Endometrium (tissue), 2 donors: ENCODE measurements around the gene ARHGAP6.

Source experiments
- FAIRE-seq: peaks from 2 replicates; lab custom pipeline; 2012; peaks lifted over from hg19 to GRCh38; lab: Jason Lieb, UNC
- donor health status: control.
- donor health status: control.

The ARHGAP6 gene

DNA sequence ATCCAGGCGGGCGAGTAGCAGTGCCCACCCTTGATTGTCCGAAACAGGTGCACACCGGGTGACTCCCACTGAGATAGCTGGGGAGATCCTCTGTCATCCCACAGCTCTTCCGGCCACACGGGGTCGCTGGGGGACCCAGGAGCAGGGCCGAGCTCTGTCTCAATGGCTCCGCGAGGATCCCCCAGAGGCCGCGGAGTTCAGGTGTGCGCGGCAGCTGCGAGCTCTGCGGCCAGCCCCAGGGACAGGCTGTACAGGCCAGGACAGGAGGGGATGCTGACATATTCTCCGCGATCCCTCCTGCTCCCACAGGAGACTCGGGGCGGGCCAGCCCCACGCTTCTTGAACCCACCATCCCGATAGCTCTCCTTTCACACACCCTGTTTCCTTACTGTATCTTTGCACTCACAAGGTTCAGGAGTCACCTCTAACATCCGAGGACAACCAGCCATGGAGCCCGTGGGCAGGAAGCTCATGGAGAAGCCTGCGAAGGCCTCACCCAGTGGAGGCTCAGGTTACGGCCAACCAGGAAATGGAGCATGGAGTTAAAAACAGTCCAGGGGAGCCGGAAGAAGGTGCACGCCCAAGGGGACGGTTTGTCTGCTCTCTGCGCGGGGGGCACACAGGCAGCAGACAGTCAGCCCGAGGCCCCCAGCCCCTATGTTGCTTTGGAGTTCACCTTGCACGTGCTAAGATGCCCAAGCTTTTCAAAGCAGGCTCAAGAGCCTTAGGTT lies 450.4 kb downstream of the ARHGAP6 start:
- no peak for FAIRE-seq

DNA sequence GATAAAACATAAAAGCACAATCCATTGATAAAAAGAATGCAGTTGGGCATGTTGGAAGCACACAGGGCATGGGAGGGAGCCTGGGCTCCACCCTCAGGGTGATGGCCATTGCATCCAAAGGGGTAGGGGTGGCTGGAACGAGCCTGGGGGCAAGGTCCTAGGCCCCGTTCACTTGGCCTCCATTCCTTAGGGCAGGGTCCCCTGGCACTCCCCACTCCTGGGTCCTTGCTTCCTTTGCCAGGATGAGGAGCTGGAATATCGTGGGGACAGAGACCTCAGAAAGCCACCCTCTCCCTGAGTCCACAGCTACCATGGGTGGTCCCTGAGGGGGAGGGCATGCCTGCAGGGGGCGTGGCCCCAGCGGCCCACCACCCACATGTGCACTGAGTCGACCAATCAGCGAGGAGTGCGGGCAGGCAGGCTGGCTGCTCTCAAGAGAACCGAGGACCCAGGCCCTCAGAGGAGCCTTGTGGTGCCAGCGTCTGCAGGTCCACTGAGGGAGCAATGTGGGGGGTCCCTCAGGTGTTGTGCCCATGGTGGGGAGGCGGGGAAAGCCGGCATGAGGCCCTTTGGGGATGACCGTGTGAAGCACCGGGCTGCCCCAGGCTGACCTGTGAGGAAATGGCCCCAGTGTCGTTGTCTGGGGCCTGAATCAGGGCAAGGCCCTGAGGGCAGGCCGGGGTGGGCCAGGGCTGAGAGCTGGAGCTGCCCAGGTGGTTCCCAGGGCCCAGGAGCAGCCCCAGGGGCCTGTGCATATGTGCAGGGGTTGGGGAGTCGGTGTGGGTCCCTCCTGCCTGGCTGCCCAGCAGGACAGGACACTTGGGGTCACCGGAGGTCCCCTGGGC lies 451.2 kb downstream of the ARHGAP6 start:
- FAIRE-seq: no peak

DNA sequence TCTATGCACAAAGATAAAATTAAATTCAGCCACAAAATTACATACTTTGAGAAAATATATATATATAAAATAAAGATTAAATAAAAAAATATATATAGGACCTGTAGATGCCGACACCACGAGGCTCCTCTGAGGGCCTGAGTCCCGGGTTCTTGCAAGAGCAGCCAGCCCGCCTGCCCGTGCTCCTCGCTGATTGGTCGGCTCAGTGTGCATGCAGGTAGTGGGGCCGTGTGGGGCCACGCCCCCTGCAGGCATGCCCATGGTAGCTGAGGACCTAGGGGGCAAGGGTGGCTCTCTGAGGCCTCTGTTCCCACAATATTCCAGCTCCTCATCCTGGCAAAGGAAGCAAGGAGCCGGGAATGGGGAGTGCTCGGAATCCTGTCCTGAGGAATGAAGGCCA lies 453.0 kb downstream of the ARHGAP6 start:
- no peak for FAIRE-seq

DNA sequence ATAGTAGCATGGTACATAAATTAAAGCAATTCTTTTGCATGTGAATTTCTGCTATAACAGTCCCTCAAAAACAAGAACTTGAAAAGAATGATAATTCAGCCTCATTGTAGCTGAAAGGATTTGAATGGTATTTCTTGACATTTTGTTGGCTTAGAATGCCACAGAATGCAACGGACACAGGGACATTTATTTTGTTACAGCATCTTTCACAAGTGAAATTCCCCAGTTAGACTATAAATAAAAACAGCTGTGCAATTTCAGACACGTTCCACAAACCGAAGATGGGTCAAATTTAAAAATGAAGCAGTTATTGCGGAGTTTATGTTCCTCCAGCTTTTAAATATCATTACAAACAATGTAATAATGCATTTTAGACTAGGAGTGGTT lies 455.3 kb downstream of the ARHGAP6 start:
- no peak for FAIRE-seq

DNA sequence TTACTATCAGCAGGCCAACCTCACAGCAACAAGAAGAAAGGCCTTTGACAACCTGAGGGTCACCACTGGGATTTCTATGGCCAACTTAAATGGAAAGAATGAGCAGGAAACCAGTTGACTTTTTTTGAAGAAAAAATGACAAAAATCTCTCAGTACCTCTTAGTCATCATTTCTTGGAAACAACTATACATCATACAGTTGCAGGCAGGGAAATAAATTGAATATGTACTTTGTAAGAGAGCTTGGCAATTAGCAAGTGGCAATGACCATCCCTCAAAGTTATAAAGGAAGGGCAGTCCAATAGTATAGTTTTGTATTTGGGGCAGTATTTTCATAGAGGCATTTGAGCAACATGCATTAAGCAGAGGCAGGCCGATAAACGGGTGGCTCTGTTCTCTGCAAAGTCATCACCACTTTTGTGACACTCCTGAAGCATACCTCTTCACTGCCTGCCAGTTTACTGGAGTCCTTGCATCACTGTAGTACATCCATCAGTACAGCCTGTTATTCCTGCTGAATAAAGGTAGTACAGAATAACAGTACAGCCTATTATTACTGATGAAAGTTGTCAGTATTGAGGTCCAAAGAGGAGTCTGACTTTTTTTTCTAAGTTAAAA lies 455.8 kb downstream of the ARHGAP6 start:
- no peak for FAIRE-seq

DNA sequence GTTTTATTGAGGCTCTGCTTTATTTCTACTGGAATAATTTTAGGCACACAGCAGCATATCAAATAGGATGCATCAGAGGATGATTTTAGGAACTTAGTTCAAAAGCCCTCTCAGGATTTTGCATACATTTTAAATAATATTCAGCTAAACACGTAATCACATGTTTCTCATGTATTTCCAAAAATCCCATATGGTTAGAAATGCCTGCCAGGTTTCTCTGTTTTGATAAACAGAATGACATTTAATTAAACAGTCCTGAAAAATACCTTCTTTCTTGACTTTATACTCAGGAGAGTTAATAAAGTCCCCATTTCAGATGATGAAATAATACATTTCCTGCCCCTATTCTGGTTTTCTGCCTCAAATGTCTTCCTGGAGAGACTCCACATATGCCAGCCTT lies 459.0 kb downstream of the ARHGAP6 start:
- FAIRE-seq: no peak

DNA sequence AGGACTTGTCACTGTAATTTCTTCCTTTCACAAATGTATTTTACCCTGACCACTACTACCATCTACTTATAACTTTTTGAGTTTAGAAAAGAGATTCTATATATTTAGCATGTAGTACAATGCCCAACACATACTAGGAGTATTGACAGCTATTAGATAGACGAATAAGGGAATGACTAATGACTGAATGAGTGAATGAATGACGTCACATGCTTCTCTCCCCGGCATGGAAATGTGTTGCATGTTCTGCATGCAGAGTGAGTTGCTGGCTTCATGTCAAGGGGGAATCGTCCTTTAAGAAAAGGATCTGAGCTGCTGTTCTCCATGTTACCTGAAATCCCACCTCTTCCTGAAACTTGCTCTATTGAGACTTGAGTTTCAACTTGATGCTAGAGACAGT lies 459.9 kb downstream of the ARHGAP6 start:
- FAIRE-seq: no peak

DNA sequence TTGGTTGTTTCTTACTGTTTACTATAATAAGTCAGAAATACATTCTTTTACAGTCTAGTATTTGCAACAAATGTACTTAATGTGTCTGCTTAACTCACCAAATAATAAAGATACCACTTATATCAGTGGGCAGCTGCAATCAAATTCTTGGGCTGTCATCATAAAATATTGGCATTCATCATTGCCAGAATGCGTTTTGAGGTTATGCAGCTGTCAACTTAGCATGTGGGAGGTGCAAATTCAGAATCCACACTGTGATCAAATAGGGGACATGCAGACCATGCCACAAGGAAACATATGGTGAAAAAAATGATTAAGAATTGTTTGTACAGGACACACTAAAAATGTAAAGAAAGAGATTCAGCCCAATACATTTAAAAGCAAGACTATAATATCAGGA lies 468.0 kb downstream of the ARHGAP6 start:
- no peak for FAIRE-seq

DNA sequence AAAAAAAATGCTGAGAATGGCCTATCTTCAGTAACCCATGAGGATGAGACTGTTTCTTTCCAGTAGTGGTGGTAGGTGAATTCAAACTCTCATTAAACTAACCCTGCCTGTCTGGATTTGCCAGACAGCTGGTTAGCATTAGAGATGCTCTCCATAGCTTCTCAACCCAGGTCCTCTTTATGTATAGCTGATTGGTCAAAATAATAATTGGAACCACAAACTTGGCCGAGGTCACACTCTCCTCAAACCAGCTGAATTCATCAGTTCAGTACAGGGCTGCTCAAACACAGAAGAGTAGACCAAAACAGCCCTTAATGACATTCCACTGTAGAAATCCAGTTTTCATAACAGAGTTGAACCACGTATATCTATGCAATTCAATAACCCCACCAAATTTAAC lies 469.2 kb downstream of the ARHGAP6 start:
- no peak for FAIRE-seq

DNA sequence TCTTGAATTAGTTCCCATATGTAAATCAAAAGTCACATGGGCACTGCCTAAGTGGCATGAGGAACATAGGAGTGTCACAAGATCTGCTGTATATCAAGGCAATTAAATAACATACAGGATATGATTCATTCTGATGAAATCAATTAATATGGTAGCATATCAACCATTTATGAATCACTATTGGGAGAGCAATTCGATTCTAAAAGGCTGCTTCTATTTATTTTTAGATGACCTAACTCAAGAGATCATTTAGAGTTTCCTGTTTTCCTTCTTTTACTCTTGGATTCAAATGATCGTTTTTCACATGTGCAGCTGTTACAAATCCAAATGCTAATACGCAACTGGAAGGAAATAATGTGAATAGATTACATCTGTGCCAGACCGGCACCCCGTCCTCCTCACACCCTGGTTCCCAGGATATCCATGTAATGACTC lies 472.7 kb downstream of the ARHGAP6 start:
- no peak for FAIRE-seq

DNA sequence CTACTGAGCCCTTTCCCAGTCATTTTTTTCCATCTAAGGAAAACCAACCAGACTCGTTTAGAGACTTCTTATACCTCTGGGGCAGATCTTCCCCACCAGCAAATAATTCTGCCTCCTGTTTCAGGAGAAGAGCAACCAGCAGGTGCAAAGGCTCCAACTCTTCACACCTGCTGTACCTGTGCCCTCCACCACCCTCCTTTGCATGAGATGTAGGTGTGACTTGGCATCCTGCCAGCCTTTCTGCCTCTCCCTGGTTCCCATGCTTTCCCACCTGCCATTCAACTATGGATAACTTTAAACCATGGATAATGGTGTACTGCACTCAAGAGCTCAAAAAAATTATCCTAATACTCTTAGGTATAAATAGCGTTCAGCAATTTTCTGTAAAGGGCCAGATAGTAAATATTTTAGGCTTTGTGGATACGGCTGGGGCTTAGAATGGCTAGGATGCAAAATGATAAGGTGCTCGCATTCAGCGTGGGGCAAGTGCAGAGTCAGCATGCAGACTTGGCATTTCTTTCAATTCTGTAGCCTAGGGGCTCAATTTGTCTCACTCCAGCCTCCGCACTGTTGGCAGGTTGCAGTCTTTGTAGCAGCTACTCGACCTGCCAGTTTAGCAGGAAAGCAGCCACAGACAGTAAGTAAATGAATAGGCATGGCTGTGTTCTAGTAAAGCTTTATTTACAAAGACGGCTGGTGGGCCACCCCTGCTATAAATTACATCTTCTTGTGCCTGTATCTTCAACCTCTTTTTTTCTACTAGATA lies 474.8 kb downstream of the ARHGAP6 start:
- no peak for FAIRE-seq

DNA sequence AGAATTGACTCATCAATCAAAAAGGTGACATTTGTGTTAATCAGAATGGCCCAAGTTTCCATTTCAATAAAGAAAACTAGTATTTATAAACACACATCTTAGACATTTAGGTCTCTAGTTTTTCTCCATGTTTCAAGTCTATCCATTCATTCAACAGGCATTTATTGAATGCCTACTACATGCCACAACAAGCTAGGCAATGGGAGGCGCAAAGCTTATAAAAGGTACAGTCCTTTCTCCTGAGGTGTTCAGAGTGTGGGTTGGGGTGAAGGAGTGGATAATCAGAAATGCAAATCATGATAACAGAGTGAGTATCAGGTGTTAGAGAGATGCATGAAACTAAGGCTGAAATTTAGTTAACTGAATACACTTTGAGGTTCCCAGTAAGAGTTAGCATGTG lies 476.6 kb downstream of the ARHGAP6 start:
- FAIRE-seq: no peak

DNA sequence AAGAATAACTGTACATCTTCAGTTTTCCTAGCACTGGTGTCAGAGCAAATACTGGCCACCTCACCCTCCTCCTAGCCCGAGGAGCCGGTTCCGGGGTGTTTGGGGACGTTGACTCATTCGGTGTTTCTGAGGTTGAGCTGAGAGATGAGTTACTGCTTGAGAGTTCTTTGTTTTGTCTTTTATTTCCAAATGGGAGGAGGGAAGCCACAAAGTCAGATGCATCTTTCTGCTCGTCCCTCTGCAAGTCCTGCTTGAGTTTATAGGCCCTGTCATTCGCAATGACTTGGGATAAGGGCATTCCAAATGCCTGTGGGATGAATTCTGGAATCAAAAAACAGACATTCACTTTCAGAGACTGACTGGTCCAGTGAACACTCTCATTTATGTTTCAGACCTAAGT lies 477.1 kb downstream of the ARHGAP6 start:
- no peak for FAIRE-seq

DNA sequence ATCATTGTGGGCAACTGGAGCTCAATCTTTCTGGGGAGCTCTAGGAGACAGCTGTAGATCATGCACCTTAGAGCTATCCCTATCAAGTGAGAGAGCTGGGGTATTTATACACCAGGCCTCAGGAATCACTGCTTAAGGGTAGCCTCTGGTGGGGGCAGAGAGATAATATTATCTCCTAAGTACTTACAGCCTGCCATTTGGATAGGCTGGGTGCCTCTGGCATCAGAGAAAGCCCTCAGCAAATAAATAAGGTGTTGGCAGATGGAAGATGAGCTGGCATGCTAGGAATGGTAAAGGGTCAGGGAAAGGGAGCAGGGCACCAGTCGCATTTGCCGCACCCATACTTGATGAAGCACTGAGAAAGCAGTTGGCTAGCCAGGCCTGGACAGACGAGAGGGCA lies 478.7 kb downstream of the ARHGAP6 start:
- FAIRE-seq: no peak

DNA sequence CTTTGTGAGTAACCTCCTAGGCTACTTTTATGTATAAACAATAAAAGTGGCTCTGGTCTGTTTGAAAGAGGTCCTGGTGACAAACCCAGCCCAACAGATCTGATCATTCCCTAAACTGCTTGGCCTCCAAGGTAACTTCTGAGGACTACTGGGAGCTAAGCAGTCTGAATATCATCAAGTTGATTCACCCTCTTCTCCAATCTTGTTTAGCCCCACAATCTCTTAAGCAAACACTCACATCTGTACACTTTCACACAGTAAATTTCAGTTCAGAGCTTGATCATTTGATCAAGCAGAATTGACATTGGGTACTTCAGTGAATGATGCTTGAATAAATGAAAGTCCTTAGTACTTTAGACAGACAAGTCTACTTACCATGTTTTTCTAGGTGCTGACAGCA lies 479.9 kb downstream of the ARHGAP6 start:
- no peak for FAIRE-seq

DNA sequence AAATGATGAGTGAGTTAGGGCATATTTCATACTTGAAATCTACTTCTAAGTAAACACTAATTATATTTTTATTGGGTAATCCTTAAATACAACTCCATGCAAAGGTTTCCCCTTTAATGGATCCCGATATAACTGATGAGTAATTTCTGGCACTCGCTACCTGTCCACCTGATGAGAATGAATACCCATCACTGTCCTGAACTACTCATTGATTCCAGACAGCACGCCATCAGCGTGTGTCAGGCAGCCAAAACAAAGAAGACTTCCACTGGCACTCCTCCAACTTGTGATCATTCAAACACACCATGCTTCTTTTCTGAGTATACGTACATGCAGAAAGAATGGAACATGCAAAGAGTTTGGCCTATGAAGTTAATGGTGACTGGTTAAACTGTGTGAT lies 485.1 kb downstream of the ARHGAP6 start:
- no peak for FAIRE-seq

DNA sequence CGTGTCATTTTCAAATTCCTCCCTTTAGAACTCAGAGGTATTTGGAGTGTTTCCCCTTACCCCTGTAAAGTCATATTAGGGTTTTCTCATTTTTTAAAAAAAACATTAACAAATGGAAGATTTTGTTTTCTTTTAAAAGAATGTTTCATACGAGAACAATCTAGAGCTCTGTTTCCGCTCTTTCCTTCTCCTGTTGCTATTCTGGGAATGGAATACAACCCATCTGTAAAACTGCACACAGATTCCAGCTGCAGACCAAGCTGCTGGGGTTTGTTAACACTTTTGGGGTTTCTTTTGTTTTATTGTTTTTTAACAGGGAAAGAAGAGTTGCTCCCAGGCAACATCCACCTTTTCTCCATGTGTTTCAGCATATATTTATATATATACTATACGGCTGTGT lies 493.3 kb downstream of the ARHGAP6 start:
- no peak for FAIRE-seq

DNA sequence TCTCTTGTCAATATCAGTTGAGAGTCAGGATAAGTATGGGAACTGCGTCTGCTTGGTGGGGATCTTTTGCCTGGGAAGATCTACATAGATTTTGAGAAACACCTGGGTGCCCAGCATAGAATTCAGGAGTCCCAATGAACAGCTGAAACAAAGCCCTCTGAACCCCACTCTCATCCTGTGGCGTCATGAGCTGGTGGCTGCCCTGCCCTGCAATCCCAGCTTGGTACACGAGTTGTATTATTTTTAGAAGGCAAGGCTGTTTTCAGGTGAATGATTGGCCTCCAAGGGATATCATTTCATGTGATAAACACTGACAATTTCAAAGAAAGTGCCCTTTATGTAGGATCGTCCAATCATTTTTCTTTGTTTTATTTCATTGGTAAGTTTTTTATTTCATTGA lies 493.8 kb downstream of the ARHGAP6 start:
- no peak for FAIRE-seq

DNA sequence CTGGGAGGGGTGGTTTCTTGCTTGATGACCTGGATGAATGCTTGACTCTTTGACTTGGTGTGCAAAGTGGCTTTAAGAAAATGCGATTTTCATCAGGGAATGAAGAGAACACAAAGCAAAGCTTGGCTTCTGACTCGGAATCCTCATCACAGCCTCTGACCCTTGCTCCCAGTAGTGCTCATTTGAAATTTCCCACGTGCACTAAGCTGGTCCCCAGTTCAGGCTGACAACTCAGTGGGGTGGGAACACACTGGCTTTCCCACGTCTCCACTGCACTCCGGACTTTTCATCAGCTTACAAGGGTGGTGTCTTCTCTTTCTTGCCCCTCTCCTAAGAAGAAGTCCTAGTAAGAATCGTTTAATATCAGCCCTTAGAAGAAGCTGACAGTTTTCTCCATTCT lies 501.3 kb downstream of the ARHGAP6 start:
- no peak for FAIRE-seq

DNA sequence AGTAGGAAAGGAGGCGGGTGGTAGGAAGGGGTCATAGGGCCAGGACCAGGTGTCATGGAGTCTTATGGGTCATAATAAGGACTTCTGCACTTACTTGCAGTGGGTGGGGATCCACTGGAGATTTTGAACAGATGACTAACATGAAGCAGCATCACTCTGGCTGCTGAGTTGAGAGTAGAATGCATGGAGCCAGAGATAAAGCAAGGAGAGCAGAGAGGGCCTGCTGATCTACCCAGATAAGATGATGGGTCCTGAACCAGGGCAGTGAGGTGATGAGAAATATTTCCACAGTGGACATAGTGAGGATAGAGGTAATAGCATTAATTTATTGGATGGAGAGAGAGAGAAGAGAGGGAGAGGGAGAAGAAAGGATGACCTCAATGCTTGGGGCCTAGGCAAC lies 506.6 kb downstream of the ARHGAP6 start:
- no peak for FAIRE-seq

DNA sequence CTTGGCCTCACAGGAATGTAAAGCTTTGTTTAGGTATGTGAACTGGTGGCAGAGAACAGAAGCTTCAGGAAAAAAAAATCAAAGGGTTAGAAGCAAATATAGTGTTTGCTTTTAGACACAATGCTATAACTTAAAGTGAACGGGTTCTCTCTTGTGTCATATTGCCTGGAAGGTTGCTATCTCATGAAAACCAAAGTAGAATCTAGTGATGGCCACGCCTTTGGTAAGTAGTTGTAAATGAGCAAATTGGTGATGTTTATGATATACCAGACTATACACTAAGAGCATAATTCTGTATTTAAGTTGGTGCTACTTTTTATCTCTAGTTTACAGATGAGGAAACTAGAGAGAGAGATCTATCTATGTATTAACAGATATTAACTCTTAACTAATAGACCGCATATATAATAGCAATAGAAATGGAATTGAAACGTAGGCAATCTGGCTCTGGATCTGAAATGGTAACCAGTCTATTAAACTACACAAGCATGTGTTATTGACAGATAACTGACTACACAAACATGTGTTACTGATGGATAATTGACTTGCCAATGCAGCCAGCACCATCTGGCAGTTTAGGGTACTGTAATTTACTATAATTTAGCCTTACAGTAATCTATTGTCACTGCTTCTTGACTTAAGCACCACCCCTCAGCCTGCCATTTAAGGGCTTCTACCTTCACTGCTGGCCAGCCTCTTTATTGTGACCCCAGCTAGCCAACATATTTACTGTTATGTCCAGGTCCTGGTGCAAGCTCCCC lies 513.7 kb downstream of the ARHGAP6 start:
- FAIRE-seq: no peak

DNA sequence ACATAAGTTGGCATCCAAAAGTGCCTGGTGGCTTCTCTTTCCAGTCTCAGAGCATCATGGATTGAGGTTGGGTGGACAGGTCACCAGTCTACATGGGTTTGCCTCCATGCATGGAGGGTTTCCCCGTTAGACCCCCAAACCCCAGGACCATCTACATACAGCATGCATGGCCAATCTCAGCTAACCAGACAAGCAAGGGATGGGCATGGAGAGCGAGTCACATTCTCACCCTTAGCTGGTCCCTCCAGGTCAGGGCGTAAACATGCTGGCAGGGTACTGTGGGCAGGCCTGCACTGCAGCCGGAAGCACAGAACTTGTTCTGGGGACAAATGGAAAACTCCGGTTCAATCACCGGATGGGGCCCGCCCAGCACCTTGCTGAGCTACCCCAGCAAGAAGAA lies 517.3 kb downstream of the ARHGAP6 start:
- no peak for FAIRE-seq
